Left lung (tissue), 10 donors: Measurements from ENCODE around the gene VWA5B1. TPM values are rescaled to one million over a fixed set of nuclear protein-coding genes. Genes with fewer than 3 reads are reported as not detected.

Source experiments
- ATAC-seq: fragments of 200-7000 bp; cut with Tn5 transposase; one replicate; pipeline ENCODE4 v1.9.1; 2020; ENCODE audit warnings: moderate library complexity
- DNase-seq, 4 donors: peaks; one replicate each; pipeline ENCODE4 v3.0.0-alpha.2; 2013 to 2020
- H3K27ac ChIP-seq, 2 donors: fragments of 200-600 bp; sonication (generic) in 1 of 2; one replicate each; pipeline versions ENCODE4 v1.5.0 to v1.8.0; 2020 to 2021
- H3K27me3 ChIP-seq, 2 donors: fragments of 200-600 bp; sonication (generic) in 1 of 2; one replicate each; pipeline versions ENCODE4 v1.5.0 to v1.8.0; 2020 to 2021
- H3K36me3 ChIP-seq, 2 donors: fragments of 200-600 bp; sonication (generic) in 1 of 2; one replicate each; pipeline versions ENCODE4 v1.5.0 to v1.8.0; 2020 to 2021
- H3K4me1 ChIP-seq, 2 donors: fragments of 200-600 bp; one replicate each; pipeline ENCODE4 v1.8.0; 2021
- H3K4me3 ChIP-seq, 2 donors: fragments of 200-600 bp; sonication (generic) in 1 of 2; one replicate each; pipeline versions ENCODE4 v1.5.0 to v1.8.0; 2020 to 2021; ENCODE audit warnings: mild to moderate bottlenecking in 1 of 2
- H3K9me3 ChIP-seq, 2 donors: fragments of 200-600 bp; sonication (generic) in 1 of 2; one replicate each; pipeline versions ENCODE4 v1.5.0 to v1.8.0; 2020 to 2021
- CTCF ChIP-seq, 2 donors: fragments of 200-600 bp; sonication (generic) in 1 of 2; IDR thresholded peaks; one replicate each; pipeline versions ENCODE4 v1.5.0 to v1.8.0; 2021; ENCODE audit warnings: antibody characterized with exemption in 2 of 2
- intact Hi-C, 2 donors: fragments of 100-400 bp; cut with DNase I; formaldehyde crosslinking; loops; one replicate each; pipeline versions ENCODE4 v1.11.2 to v1.14.2; 2022
- polyA plus RNA-seq, 6 donors: library from polyadenylated mRNA; unstranded; fragments of 120-200 nt; gene quantifications; one replicate each; pipeline ENCODE4 v1.2.1, GENCODE V29; 2013; ENCODE audit not compliant: insufficient read length in 6 of 6
- total RNA-seq, 2 donors: library from RNA; stranded (reverse); fragmentation: NEBNext Ultra II Directional; extraction: Animal tissue kit (Norgen Biotek cat#: 25700); gene quantifications; one replicate each; pipeline ENCODE4 v1.2.1, GENCODE V29; 2021
- donor health status: DM: no; HTN: yes; CAD: no.
- donor health status: DM: no; HTN: no; CAD: no.

Gene VWA5B1
- total and polyA plus RNA-seq, 8 donors: 0.15 to 1.2 (median 0.70) TPM

DNA sequence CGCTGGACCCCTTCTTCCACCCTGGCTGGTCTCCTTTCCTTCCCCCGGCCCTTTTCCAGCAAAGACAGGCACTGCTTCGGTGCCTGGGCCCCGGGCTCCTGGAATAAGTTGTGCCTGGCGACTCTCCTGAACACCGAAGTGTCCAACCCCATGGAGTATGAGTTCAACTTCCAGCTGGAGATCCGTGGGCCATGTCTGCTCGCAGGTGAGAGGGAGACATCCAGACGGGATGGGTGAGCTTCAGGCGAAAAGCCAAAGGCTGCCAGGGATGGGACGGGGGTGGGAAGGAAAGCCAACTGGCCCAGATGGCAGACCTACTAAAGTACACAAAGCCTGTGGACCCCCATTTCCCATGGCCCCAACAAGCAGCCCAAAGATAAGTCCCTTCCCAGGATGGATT, 26.8 kb downstream of the VWA5B1 start:
- intact Hi-C loops: no loop called here
- Histone ChIP-seq H3K27me3 (peaks cover 0 to 32% of the 10 kb centered on the region in 2 donors), H3K36me3 (no peaks in the 10 kb centered on the region), H3K4me3 (no peak overlapping the region), H3K9me3 (no peaks in the 10 kb centered on the region), H3K27ac (no peak overlapping the region), H3K4me1 (peaks cover 0 to 7% of the 10 kb centered on the region in 2 donors)
- ATAC-seq: no peak
- no peak for TF ChIP-seq CTCF (IDR thresholded peaks at IDR 0.05)
- DNase-seq: no peak

DNA sequence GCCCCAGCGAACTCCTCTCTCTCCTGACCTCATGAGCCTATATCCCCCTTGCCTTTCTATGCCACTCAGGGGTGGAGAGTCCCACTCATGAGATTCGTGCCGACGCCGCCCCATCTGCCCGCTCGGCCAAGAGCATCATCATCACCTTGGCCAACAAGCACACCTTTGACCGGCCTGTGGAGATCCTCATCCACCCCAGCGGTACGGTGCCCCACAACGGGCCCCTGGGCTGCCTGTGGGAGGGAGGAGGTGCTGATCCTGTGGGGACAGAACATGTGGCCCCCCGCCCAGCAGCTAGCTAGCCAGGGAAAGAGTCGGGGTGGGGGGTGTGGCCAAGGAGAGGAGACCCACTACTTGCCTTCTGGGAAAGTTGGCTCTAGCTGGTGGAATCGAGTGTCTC, 27.8 kb downstream of the VWA5B1 start:
- Histone ChIP-seq H3K4me3 (no peak overlapping the region), H3K4me1 (peaks cover 0 to 7% of the 10 kb centered on the region in 2 donors), H3K27ac (no peak overlapping the region), H3K9me3 (no peaks in the 10 kb centered on the region), H3K36me3 (no peaks in the 10 kb centered on the region), H3K27me3 (peaks cover 0 to 41% of the 10 kb centered on the region in 2 donors)
- intact Hi-C loops: no loop called here
- DNase-seq: no peak
- no peak for TF ChIP-seq CTCF (IDR thresholded peaks at IDR 0.05)
- ATAC-seq: no peak

- H3K4me1 ChIP-seq: peaks cover 0 to 7% of the 10 kb centered on the region in 2 donors
- H3K4me3 ChIP-seq: no peak overlapping the region
- DNase-seq (no peak), ATAC-seq (no peak)
- no peaks in the 10 kb centered on the region for H3K36me3 ChIP-seq
- H3K27ac ChIP-seq: no peak overlapping the region
- no peak for TF ChIP-seq CTCF (IDR thresholded peaks at IDR 0.05)
- intact Hi-C loops: no loop called here
- no peaks in the 10 kb centered on the region for H3K9me3 ChIP-seq
- H3K27me3 ChIP-seq: peaks cover 0 to 44% of the 10 kb centered on the region in 2 donors
Observed at GRCh38 chr1:20318971-20319370, 28.3 kb downstream of the VWA5B1 start.

GRCh38 chr1:20319456-20320220, 29.0 kb downstream of the VWA5B1 start:
- H3K4me1 ChIP-seq: peaks cover 0 to 7% of the 10 kb centered on the region in 2 donors
- ATAC-seq (no peak), DNase-seq (no peak)
- H3K36me3 ChIP-seq: no peaks in the 10 kb centered on the region
- no peak overlapping the region for H3K27ac ChIP-seq
- H3K4me3 ChIP-seq: no peak overlapping the region
- H3K9me3 ChIP-seq: no peaks in the 10 kb centered on the region
- TF ChIP-seq CTCF (IDR thresholded peaks at IDR 0.05): no peak
- H3K27me3 ChIP-seq: peaks cover 0 to 49% of the 10 kb centered on the region in 2 donors
- intact Hi-C loops: no loop called here

DNA sequence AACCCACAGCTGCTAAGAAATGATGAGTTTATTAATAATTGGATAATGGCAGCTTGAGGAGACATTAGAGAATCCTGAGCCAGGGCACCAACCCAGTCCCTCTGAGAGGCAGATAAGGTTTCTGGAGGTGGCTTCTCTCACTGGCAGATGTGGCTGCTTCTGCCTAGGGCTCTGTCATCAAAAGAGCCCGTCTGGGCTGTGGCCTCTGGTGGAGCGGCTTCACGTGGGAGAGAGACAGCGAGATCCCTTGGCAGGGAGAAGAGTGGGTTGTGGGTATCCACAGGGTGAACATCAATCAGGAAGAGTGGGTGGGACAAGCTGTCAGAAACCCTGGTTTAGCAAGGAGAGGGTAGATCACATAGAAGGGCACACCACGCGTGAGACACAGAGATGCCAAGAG, 30.0 kb downstream of the VWA5B1 start:
- no peak for TF ChIP-seq CTCF (IDR thresholded peaks at IDR 0.05)
- Histone ChIP-seq H3K4me3 (no peak overlapping the region), H3K9me3 (no peaks in the 10 kb centered on the region), H3K27me3 (peaks cover 0 to 55% of the 10 kb centered on the region in 2 donors), H3K36me3 (no peaks in the 10 kb centered on the region), H3K27ac (no peak overlapping the region), H3K4me1 (peaks cover 0 to 7% of the 10 kb centered on the region in 2 donors)
- intact Hi-C loops: no loop called here
- ATAC-seq (no peak), DNase-seq (no peak)
